Globus pallidus (tissue), 1 donor: Measurements from ENCODE around the gene B3GALT5.

Source experiments
- DNase-seq: peaks from one replicate; pipeline ENCODE4 v3.0.0-alpha.2; 2015; ENCODE audit warnings: low spot score

The B3GALT5 gene

DNA sequence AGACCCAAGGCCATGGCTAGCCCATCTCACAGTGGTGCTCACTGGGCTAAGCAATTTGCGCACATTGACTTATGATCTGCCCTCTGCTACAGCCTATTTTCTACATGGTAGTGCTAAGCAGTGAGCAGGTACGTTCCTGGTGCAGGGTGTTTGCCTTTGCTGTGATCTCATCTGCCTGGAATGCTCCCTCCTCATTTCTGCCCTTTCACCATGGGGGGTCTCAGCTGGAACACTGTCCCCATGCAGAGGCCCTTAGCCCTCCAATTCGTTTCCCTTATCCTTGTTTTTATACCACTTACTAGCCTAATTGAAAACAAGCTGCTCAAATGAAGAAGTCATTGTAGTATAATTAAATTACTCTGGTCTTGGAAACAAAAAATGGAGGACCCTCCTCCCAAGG is 2.0 kb upstream of the B3GALT5 start:
- DNase-seq: no peak

- no peak for DNase-seq
Observed at GRCh38 chr21:39611551-39612190, 1.1 kb upstream of the B3GALT5 start.

DNA sequence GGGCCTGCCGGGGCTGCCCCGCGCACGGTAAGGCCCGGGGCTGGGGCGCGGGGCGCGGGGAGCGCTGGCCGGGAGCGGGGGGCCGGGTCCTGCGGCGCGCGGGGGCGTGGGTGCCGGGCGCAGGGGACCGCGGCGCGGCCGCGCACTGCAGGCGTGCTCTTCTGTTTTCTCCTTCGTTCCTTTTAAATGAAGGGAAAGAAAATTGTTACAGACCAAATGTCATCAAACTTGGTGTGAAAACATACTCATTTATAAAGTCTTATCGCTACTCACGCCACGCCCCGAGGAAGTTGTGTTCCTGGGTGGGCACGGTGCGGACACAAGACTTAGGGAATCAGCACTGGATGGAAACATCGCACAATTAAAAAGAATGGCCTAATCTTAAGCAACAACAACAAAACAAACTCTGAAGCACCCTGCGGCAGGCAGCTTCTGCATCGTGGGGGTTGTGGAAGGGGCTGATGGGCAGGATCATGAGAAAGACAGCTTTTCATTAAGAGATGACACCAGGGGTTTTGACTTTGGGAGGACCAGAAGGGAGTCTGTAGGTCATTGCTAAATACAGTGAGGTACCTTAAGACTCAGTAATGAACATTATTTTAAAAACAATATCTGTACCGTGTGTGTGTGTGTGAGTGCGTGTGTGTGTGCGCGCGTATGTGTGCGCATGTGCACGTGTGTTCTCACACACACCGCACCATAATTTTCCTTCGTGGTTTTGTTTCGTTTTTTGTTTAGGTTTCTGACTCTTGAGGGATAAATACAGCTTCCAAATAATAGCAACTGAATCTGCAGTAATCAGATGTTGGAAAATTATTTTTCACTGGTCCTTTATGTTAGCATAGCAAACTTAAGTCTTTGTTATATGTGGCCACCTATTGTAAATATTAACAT is 548 bp downstream of the B3GALT5 start:
- DNase-seq: no peak

DNA sequence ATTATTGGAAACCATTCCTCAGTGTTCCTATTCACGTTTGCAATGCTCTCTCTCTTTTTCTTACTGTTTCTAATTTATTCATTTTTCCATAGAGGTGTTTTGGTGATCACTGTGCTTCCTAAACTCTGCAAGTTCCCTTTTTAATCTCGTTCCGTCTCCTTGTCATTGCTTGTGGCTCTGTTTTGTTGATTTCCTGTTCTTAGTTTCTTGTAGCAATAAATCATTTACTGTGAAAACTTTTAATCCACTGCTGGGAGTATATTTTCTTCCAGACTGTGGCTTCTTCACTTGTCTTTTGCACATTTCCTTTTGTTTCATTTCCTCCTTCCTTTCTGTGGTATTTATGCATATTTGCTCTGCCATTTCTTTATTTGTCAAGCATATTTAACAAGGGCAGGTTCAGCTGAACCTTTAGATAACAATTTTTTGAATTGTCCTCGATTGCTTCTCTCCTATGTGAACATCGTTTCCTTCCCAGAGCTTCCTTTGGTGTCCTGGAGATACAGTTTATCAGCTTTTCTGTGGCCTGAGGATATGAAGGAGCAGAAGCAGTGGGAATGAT is 3.6 kb downstream of the B3GALT5 start:
- no peak for DNase-seq

- DNase-seq: no peak
Observed at GRCh38 chr21:39620856-39621255, 8.1 kb downstream of the B3GALT5 start.

GRCh38 chr21:39625211-39625895 is 12.6 kb downstream of the B3GALT5 start:
- DNase-seq: no peak

- DNase-seq: no peak
Observed at GRCh38 chr21:39628385-39628784, 15.6 kb downstream of the B3GALT5 start.

GRCh38 chr21:39630191-39630591 is 17.5 kb downstream of the B3GALT5 start:
- no peak for DNase-seq

- no peak for DNase-seq
Observed at GRCh38 chr21:39630827-39631226, 18.1 kb downstream of the B3GALT5 start.

DNA sequence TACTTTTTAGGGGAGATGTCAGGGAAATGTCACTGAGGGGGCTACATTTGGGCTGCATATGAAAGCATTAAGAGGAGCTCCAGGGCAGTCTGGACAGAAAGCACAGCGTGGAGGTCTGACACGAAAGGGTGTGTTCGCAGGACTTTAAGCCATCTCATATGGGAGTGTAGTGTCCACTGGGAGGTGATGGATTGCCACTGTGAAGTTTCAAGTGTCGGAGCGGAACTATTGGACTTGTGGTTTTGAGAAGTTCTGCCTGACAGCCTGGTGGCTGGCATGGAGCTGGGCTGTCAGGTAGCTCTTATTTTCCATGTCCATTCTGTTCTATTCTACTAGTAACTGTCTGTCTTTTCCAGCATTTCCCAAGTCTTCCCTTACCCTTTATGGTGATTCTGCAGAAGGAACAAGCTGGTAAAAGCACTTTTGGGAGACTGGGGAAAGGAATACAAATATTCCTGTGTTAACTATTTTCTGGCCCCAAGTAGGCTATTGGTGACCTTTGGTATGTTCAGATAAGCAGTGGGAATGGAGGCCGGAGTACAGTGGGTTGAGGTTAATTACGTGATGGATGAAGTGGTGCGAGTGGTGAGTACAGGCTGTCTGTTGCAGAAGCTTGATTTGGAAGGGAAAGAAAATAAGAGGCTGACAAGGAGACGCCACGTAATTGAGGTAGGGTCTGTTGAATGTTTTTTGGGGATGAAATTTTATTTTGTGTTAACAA is 19.3 kb downstream of the B3GALT5 start:
- DNase-seq: no peak

DNA sequence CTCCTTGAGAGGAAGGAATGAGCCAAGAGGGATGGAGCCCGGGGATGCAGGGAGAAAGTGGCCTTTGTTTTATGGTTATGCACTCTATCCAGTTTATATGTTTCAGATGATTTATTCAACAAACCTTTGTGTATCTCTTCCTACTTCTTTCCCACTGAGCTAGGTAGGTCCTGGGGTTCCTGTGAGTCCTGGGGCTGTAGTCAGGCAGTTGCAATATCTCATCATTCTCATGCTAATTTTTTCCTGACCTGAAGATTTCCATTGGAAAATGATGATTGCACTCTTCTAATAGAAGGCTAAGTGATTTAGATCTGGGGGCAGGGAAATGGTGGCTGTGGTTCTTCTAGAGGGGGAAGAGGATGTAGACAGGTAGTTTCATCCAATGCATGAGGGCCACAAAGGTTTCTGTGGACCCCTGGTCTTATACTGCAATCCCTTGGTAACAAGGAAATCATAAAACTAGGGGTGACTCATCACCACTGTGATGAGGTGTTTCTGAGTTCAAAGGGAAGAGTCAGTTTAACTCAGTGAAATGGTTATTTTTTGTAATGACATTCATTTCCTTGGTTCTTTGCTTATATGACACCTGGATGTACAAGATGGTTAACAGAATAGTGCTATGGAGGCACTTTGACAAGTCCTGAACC is 20.2 kb downstream of the B3GALT5 start:
- no peak for DNase-seq

DNA sequence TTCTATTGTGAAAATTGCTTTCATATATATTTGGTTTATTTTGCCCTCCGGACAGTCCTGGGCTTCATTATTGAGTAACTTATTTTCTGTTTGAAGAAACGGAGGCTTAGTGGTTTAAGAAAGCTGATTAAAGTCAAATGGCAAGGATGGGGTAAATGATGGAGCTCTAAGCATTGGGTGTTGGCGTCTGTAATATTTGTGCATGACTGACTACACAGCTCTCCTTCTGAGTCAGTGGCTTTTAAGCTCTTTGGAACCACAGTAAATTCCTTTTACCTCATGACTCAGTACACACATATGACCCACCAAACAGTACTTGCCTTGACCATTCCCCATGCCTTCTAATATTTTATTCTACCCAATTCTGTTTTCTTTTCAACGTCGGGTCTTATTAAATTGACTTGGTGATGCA is 21.0 kb downstream of the B3GALT5 start:
- DNase-seq: no peak

DNA sequence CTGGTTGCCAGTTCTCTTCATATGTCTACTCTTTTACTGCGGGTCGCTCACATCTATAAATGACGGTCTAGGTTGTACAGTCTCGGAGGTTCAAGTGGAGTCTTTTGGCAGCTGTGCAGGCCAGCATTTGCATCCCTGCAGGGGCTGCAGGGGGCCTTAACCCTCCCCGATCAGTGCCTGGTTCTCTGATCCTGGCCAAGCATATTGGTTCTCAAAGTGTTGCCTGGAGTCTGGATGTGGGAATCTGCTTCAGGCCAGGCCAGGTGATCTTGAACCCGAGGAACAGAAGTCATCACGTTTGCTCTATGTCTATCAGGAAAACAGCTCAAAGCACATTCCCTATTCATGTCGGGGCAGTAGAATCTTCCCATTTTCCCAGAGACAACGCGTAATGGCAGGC is 21.8 kb downstream of the B3GALT5 start:
- no peak for DNase-seq

DNA sequence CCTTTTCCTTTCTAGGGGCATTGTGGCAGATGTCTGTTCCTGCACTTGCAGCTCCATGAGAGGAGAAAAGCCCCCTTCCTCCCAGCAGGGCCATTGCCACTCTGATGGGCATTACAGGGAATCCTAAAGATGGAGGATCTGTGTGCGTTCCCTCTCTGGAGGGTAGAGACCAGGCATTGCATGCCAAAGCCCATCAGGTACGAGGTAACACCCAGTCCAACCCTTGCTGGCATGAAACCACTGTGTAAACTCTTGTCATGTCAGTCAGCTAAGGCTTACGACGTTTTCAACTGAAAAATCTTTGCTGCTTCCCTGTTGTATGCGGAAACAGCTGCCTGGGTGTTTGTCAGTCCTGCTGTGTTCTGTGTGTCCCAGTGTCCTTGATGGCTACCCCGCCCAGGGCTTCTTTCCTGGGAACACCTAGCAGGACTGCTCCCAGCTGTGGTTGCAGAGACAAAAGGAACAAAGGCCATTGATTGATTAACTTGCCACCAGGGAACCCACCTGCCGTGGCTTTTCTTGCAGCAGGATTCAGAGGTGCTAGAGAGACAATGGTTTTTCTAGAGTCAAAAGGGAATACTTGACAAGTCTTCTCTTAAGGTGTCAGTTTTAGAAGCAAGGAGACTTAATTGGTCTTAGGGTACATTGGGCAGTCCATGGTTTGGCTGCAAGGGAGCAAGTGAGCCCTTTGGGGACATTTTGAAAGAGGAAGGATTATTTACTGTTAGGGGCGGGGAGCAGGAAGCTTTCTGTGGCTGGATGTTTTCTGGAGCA is 24.6 kb downstream of the B3GALT5 start:
- no peak for DNase-seq

DNA sequence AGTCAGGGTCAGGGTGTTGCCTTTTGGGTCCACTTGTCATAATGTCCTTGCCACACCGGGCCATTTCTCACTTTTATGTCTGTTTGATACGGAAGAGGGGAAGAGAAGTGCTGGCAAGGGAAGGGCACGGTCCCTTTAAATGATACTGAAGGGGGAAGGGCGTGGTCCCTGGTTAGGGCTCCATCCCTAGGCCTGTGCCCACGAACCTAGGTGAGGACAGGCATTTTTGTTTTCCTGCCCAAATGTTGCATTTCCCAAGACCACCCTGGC is 25.2 kb downstream of the B3GALT5 start:
- no peak for DNase-seq

DNA sequence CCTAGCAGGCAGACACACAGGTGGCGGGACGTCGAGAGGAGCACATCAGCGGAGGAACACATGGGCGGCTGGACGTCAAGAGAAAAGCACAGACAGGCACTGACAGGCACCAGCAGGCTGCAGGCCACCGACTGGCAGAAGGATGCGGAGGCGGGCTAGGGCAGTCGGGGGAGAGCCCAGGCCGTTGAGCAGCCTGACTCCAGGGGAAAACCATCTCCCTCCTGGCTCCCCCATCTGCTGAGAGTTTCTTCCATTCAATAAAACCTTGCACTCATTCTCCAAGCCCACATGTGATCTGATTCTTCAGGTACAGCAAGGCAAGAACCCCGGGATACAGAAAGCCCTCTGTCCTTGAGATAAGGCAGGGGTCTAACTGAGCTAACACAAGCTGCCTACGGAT is 25.5 kb downstream of the B3GALT5 start:
- no peak for DNase-seq

GRCh38 chr21:39640754-39641153 is 28.0 kb downstream of the B3GALT5 start:
- no peak for DNase-seq

DNA sequence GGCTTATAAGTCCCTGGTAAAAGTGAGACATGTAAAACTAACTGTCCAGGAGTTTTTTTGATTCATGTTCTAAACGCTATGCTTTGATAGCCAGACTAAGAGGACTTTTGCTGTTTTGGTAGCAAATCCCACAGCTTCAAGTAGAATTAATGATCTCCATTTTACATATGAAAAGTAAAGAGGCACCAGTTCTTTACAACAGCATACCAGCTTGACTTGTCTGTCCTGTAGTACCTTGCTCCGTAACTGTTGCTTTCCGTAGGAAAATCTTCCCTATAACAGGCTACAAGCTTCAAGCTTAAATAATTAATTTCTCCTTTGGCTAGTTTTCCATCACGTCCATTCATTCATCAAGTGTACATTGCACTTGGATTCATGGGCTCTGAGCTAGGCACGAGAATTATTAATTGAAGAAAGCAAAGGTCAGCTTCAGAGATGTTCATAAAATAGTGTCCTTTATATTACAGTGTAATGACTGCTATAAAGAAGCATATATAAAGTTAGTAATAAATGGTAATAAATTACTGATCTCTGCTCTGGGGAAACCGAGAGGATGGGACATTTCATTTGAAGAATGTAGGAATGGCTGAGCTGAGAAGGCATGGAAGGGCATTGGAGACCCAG is 29.2 kb downstream of the B3GALT5 start:
- no peak for DNase-seq

DNA sequence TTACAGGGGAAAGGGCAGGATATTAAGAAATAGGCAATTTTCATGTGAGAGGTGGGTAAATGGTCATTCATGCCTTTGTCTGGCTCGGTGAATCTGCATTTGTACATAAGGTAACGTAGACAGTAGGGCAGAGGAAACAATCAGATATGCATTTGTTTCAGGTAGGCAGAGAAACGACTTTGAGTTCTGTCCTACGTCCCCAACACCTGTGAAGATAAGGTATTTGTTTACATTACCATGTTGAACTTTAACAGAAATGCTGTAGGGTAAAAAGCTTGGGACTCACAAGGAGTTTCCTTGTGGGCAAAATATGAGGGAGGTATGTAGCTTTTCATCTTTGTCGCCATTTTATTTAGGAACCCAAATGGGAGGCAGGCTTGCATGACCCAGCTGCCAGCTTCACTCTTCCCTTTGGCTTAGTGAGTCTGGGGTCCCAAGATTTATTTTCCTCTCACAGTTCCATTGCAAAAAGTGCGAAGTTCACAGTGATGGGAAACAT is 31.4 kb downstream of the B3GALT5 start:
- no peak for DNase-seq

DNA sequence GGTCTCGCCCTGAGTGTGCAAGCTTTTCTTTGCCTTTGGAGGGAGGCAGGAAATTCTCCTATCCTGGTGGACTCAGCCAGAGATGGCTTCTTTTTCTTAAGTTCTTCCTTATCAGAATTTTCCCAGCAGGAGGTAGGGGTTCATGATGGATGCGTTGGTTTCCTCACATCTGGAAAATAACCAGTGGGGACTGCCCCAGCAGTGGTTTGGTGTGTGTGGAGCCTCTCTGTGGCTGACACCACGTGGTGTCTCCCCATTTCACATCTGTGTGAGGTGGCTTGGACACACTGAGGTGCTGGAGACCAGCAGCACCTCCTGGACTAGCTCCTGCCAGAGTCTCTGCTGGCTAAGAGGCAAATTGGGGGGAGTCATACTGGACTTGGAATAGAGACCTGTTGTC is 32.6 kb downstream of the B3GALT5 start:
- no peak for DNase-seq
